ENCODE results near the gene RND3.
A peak's percentile ranks its signal among the peaks of the same experiment; 100 is the strongest.

Gene RND3

DNA sequence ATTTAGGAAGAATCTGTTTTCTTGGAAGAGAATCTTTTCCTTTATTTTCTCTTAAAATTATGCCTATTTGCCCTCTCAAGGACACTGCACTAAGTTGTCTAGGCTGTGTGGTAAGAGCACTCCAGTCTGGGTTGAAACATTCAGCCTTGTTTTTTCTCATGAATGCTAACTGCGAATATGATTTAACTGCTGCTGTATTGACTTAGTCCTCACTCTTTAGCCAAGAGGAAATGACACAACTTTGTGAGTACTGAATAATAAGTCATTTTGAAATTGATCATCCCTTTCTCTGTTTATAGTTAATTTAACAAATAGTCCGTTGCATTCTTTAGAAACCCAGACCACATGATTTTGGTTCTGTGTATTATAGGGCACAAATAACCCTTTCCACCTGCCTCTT lies 4.5 kb upstream of the RND3 start:
- no peak for DNase-seq

DNA sequence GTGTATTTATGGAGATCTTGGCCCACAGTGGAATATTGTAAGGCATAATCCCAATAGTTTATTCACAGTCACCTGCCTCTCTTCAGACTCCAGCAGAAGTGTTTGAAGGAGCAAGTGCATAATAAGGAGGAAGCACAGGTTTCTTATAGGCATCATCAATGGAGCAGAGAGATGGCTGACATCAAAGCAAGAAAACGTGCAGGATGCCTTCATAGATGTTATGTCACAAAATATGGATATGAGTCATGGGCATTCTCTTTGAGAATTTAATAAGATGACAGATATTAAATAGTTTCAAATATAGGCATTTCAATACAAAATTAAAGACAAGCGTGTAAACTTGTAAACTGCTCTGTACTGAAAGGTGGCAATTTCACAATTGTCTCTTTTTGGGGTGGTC lies 4.0 kb upstream of the RND3 start:
- DNase-seq, result no peak

DNA sequence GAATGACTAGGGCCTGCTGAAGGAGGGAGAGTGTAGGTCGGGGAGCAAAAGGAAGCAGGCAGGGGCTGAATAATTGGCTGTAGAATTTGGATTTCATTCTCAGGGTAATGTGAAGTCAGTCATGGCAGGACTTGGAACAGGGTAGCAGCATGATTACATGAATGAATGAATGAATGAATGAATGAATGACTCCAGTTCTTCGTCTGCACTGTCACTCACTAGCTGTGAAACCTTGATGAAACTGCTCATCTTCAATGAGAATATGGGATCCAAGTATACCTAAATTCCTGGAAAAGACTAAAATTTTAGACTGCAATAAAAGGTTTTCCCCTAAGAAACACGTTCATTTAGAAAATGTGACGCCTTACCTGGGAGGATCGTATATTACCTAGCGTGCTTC lies 3.0 kb upstream of the RND3 start:
- no peak for DNase-seq

DNA sequence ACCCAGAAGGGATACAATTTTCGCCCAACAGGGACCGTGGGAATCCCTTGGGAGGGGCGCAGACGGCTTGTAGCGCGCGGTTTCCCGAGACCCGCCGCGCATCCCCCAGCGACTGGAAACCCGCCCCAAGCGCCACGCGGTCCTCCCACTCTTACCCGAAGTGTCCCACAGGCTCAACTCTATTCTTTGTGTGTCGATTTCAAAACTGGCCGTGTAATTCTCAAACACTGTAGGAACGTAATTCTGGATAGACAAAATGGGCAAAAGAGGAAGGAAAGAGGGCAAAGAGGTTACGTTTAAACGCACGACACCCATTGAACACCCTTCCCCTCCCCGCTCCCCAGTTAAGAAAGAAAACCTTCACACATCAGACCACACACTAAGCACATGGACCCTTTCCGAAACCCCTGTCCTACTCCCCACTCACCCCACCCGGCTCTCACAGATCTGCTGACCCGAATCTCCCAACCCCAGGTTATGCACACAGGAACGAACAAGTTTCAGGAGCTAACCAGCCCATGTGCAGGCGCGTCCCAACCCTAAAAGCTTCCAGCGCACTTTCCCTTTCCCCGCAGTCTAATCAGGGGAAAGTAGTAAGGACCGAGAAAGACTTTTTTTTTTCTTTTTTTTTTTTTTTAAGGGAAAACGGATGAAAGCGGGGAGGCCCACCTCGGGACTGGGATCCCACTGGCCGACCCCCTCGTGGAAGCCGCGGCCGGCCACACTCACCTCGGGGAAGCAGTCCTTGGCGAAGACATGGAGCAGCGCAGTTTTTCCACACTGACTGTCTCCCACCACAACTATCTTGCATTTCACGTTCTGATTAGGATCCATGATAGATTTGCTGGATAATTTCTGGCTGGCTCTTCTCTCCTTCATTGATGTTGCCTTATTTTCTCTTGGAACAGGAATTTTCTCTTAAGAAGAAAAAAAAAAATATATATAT lies 655 bp downstream of the RND3 start:
- DNase-seq, result no peak

- DNase-seq, result peak in 1 of 2 experiments; percentile 26
Observed at GRCh38 chr2:150485871-150486538, 1.5 kb downstream of the RND3 start.

GRCh38 chr2:150485114-150485870 lies 2.2 kb downstream of the RND3 start:
- peak; percentile 36 to 66 for DNase-seq

- DNase-seq, result no peak
Observed at GRCh38 chr2:150484461-150485021, 2.9 kb downstream of the RND3 start.

- no peak for DNase-seq
Observed at GRCh38 chr2:150484006-150484405, 3.5 kb downstream of the RND3 start.

GRCh38 chr2:150483532-150483931 lies 3.9 kb downstream of the RND3 start:
- DNase-seq, result no peak

- DNase-seq, result no peak
Observed at GRCh38 chr2:150482667-150483400, 4.6 kb downstream of the RND3 start.

DNA sequence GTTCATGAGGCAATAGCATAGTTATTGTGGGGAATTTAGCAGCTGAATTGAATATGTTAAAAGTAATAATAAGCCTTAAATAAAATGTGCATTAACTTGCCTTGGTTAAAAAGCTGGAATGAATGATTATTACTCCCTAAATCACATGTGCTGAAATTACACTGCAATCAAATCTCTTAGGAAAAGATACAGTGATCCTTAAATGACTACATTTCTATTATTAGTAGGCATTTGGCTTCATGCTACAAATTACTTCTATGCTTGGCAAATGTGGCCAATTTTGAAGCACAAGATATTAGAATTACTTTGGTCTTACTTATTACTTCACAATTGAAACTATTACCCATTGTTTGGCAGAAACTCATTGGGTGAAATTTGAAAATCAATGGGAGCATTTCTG lies 5.4 kb downstream of the RND3 start:
- no peak for DNase-seq

DNA sequence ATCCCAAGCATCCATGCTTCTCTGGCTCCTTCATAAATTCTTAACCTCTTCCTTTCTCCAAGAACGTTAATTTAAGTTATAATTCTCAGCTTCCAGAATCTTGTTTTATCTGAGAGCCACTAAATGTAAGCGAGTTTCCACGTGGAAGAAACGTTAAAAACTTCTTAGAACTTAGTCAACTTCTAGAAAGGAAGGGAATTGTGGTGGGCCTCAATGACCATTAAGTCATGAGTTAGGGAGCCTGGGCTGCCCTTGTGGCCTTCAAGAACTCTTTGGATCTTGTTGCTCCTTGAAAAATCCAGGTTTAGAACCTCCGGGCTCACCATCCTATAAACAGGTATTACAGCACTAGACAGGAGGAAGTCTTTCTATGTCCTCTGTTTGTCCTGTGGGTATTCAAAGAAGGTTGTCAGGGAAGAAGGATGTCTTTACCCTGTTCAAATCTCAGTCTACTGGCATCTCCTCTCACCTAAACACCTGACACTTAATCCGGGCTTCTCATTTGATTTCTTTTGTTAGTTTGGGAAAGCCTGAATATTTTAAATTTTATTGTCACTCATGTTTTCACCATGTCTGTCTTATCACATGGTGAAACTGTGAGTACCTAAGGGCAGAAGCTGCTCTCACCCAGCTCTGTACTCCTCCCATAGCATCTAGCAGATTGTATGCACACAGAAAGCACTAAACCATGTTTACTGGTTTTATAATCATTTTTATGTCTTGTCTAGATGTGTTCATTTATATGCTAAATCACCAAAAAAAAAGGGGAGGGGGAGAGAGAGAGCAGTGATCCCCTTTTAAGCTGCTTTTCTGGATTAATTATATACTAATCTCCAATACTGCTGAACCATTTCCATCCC lies 6.3 kb downstream of the RND3 start:
- no peak for DNase-seq

GRCh38 chr2:150480241-150480640 lies 7.2 kb downstream of the RND3 start:
- no peak for DNase-seq

DNA sequence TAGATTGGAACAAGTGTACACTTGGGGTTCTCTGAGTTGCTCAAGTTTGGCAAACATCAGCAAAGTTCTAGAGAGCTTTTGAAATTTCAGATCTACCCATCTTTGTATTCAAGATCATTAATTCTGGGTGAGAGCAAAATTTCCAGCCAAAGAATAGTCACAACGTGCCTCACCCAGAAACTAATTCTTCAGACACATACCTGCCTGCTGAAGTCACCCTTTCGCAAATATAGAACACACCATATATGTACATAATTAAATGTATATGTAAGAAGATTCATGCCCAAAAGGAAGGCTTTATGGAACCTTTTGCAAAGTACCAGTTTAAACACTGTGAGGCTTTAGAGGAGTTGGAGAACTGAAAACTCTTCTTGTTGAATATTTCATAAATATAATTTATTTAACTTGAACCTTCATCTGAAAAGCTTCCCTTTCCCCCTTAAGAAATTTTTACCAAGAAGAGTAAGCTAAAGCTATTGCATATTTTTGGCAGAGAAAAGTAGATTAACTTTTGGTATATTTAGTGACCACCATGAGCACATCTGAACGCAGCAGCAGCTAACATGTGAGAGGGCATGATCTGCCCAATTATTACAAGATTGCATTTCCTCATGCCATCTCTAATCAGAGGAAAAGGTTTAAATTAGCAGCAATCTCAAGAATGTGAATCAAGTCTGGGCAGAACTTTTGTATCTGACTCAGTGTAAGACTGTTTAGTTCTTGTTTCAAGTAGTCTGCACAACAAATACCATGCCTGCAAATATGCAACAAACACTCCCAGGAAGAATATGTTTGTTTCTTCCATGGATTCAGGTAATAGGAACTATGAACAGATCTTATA lies 8.2 kb downstream of the RND3 start:
- no peak for DNase-seq

GRCh38 chr2:150478200-150478974 lies 9.1 kb downstream of the RND3 start:
- DNase-seq, result no peak

DNA sequence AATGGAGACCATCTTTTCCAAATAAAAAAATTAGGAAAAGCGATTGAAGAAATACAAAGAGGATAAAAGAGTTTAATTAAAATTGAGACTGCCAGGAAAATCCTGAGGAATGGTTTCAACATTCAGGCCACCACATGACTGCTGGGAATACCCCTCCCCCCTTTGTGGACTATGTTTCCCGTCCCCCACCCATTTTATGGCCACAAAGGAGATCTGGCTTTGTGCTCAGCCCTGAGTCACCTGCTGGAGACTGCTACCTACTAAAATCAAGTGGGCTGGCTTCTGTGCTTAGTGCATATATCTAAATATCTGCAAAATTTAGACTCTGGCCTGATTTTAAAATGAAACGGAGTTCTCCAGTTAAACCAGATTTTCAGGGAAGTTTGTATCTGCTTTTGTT lies 10.1 kb downstream of the RND3 start:
- peak in 1 of 2 experiments; percentile 21 for DNase-seq

DNA sequence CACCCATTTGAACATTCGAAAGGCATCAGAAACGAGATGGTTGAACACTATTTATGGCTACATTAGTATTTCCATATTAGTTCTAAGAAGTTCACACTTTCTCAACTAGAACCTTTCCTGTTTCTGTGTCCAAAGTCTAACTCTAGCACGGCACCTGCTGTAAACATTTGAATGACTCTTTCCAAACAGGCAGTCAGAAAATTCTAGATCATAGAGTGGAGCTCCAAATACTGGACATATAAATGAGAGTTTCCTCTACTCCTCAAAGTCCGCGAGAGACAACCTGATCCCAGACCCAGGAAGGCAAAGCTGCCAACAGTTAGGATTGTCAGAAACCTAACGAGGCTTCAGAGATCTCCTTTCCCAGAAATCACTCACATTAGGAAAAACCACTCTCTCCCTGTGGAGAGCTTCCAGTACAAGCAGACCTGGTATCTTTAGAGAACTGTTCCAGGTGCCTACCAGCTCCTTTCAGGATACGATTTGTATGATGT lies 10.6 kb downstream of the RND3 start:
- no peak for DNase-seq

GRCh38 chr2:150476286-150476685 lies 11.2 kb downstream of the RND3 start:
- DNase-seq, result no peak

DNA sequence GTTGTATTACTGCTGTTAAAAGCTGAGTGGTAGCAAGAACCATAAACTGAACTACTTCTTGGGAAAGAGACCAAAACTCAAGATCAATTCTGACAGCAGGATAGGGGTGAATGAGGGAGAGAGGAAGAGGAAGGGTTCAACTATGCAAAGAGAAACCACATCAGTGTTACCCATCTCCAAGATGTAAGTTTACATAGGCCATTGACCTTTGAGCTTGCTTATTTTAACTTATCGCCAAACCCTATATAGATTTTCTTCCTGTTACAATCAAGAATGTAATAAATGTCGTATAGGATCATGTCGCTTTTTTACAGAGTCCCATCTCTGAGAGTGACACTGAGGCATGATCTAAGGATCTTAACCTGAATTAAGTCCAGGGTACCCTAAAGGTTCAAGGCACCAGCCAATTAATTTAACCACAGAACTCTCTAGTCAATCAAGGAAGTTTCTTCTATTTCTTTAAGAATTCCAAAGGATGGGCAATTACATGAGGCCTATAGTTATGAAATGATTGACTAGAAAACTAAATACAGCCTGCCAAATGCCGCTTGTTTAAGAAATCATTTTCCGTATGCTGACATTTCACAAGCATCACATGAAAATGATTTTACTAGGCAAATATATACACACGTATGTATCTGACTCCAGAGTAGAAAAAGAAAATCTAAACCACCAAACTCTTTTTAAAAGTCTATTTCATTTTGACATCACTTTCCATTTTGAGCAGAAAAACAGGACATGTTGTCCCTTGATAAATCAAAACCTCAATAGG lies 11.8 kb downstream of the RND3 start:
- no peak for DNase-seq

Data from SHP77 (cell line).